GM21717 (cell line): ENCODE data around the gene KLF2.
"Not testable (repeated sequence)": the region's sequence is repeated elsewhere in the genome, so short reads cannot be mapped to it uniquely, and the experiment has no call there.

Experiments used
- ATAC-seq: cut with Tn5 transposase; IDR thresholded peaks from one replicate; pipeline ENCODE4 v1.9.1; 2021; ENCODE audit warnings: mild to moderate bottlenecking, moderate library complexity; ENCODE audit not compliant: unreplicated experiment

The KLF2 gene

DNA sequence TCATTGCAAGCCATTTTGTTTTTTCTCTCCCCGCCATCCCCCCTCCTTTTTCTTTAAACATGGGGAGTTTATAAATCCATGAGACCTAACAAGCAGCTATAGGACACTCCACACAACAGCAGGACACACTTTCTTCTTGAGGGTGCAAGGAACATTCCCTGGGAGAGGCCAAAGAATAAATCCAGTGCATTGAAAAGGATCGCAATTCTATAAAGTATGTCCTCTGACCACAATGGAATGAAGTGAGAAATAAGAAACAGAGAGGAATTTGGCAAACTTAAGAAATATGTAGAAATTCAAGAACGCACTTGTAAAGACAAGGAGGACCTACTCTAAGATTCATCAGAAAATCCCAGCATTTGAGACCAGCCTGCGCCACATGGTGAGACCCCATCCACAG lies 11.9 kb downstream of the KLF2 start:
- no peak for ATAC-seq

GRCh38 chr19:16337809-16338469 lies 13.3 kb downstream of the KLF2 start:
- ATAC-seq, result no peak

DNA sequence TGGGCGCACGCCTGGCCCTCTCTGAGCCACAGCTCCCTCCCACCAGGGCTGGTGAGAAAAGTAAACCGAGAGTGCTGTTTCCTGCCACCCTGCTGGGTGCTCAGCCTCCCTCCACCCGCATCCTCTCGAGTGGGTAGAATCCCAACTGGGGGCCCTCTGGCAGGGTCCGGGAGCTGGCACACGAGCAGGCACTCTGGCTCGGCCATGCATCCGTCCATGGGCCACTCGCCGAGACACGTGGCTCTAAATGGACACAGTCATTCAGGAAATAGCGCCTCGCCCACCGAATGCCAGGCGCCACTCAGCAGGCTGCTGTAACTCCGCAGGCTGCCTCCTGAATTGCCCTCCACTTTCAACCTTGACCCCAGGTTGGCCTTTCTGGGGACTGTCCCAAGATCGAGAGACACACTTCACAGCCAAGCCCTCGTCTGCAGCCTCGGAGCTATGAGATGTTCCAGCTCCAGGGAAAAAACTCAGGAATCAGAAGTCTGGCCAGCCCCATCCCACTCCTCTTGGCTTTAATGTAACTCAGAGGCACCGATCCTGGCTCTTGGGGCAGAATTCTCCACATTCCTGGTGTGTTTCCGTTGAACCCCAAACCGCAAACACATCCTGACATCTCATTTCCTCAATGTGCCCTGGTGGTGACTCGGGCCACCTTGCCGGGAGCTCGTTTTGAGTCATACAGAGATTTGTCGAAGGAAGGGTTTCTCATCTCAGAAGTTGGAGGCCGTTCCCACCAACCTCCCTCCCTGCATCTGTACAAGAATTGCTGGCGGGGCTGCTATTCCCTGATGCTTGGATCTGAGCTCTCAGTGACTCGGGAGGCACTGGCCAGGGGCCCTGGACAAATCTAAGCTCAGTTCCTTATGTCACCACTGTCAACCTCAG lies 14.1 kb downstream of the KLF2 start:
- ATAC-seq, result no peak

GRCh38 chr19:16339361-16339725 lies 14.7 kb downstream of the KLF2 start:
- ATAC-seq, result no peak

DNA sequence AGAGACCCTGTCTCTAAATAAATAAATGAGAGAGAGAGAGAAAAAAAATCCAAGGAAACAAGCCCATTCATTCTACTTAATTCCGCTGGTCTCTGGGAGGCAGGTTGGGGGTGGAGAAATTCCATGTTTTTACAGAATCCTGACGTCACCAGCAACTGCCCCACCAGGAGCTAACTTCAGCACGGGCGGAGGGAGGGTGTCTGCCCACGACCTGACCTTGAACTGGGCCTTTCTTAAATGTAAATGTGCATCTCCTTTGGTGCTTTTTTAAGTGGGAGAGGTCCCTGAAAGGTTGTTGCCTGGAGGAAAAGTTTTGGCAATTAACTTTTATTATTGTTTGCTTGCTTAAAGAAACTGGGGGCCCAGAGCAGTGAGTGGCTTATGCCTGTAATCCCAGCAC lies 15.5 kb downstream of the KLF2 start:
- ATAC-seq, result no peak

DNA sequence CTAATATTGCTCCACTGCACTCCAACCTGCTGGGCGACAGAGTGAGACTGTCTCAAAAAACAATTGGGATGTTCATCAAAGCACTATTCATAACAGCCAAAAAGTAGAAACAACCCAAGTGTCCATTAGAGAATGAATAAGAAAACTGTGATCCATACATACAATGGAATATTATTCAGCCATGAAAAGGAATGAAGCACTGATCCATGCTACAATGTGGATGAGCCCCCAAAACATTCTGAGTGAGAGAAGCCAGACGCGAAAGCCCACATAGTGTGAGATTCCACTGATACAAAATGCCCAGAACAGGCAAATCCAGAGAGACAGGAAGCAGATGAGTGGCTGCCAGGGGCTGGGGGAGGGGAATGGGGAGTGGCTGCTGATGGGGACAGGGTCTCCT lies 16.0 kb downstream of the KLF2 start:
- no peak for ATAC-seq

- peak; percentile 43 for ATAC-seq
Measured at GRCh38 chr19:16342002-16342715, 17.5 kb downstream of the KLF2 start.

DNA sequence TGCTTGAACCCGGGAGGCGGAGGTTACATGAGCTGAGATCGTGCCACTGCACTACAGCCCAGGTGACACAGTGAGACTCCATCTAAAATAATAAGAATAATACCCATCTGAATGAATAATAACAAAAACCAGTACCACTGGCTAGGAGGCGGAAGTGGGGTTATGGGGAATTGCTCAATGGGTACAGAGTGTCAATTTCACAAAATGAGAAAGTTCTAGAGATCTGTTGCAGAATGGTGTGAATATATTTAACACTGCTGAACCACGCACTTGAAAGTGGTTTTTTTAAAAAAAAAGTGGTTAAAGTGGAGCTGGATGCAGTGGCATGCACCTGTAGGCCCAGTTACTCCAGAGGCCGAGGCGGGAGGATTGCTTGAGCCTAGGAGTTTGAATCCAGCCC lies 18.5 kb downstream of the KLF2 start:
- ATAC-seq, result no peak

GRCh38 chr19:16345457-16345856 lies 20.8 kb downstream of the KLF2 start:
- ATAC-seq, result no peak

DNA sequence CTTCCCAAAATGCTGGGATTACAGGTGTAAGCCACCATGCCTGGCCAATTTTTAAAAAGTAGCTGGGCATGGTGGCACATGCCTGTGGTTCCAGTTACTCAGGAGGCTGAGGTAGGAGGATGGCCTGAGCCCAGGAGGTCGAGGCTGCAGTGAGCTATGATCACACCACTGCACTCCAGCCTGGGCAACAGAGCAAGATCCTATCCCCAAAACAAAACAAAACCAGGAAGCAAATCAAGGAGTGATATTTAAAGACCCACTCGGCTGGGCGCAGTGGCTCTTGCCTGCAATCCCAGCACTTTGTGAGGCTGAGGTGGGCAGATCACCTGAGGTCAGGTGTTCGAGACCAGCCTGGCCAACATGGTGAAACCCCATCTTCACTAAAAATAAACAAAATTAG lies 22.5 kb downstream of the KLF2 start:
- not testable (repeated sequence) for ATAC-seq

- no peak for ATAC-seq
Measured at GRCh38 chr19:16347706-16348105, 23.1 kb downstream of the KLF2 start.

GRCh38 chr19:16349551-16350152 lies 25.0 kb downstream of the KLF2 start:
- no peak for ATAC-seq

DNA sequence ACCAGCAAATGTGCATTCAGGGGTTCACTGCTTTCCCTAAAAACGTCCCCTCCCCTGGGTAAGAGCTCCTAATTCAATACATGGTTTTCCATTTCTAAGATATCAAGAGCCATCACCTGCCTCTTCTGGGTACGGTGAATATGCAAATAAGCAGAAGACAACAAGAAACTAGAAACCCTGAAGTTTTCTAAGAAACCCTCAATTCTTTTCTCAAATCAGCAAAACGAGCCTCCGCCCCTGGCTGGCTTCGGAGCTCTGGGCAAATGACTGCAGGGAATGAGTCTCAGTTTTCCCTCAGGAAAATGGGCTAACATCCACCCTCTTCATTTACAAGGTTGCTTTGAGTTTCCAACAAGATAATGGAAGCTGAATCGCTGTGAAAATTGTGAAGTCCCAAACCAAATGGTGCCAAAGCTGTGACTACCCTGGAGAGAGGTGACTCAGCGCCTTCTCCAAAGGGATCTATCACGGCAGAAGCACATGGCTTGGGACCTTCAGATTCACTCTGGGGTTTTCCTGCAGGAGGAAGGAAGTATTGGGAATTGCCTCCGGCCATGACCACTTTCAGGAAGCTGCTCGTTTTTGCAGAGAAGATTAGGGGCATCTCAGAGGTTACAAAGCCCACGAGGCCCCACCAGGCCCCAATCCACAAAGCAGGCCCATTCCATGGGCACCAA lies 26.6 kb downstream of the KLF2 start:
- no peak for ATAC-seq

- no peak for ATAC-seq
Measured at GRCh38 chr19:16355293-16356043, 30.8 kb downstream of the KLF2 start.

DNA sequence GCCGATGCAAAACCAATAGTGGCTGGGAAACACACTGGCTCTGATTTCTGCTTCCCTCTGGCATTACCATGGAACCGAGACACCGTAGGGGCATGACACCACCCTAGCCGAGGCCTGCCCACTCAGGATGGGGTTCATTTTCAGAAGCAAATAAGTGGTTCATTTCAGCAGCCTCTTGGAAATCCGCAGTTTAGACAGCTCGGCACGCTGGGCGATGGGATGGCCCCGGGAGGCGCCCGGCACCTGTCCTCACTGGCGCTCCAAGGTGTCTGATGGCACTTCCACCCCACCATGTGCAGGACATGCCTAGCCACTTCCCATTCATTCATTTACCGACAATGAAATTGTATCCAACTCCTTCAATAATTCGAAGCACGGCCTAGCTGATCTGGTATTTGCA lies 33.8 kb downstream of the KLF2 start:
- ATAC-seq, result no peak

GRCh38 chr19:16359074-16359473 lies 34.4 kb downstream of the KLF2 start:
- no peak for ATAC-seq

DNA sequence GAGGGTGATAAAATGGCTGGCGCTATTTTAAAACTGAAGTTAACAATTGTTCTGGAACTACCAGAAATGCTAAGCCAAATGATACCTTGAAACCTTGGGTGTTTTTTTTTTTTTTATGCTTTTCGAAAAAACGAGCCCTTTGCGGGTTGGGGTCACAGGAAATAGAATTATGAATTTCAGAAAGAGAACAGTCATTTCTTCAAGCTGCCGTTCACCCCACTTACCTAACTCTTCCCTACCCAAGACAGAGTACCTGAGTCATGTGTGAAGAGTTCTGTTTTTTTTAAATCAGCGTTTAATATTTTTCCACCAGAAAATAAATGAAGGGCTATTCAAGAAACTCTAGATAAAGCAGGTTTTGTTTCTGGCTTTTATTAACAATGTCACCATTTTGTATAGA lies 35.3 kb downstream of the KLF2 start:
- no peak for ATAC-seq

- ATAC-seq, result no peak
Measured at GRCh38 chr19:16360738-16361137, 36.1 kb downstream of the KLF2 start.

DNA sequence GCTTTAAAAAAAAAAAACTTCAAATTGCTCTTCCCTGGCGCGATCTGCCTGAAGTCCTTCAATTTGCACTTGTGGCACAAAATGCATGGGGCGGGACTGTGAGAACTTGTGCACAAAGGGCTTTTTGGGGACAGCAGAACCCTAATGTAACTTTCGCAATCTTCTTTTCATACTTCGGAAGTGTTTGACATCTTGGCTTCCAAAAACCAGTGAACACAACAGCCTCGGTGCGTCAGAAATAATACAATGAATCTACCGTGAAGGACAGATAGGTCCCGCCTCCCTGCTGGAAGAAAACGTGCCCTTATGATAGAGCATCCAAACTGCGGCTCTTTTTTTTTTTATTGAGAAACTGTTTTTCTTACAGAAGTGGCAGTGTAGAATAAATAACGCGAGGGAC lies 36.6 kb downstream of the KLF2 start:
- no peak for ATAC-seq

DNA sequence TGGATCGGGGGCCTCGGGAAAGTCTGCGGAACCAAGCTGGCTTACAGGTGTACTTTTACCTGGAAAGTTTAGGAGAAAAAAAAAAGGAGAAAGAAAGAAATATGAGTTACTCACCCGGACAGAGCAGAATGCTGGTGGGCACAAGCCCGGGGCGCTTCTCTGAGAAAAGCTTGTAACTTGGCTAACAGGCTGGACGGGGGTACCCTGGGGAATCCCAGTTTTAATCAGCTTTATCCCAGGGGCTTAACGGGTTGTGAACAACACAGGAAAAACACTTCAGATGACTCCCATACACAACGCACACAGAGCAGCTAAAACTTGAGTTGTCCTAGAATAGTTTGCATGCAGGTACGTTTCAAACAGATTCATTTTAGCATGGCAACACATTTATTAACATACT lies 37.3 kb downstream of the KLF2 start:
- no peak for ATAC-seq
